Brain pericyte (primary cell): Measurements from ENCODE around the gene ALDH3B2.
"Not testable (repeated sequence)": the region's sequence is repeated elsewhere in the genome, so short reads cannot be mapped to it uniquely, and the experiment has no call there.

ENCODE experiments used
- DNase-seq: peaks from one replicate; pipeline ENCODE4 v3.0.0-alpha.2; 2012; ENCODE audit warnings: low read depth, low spot score

The ALDH3B2 gene

GRCh38 chr11:67662835-67663531 lies 11.4 kb downstream of the ALDH3B2 start:
- no peak for DNase-seq

DNA sequence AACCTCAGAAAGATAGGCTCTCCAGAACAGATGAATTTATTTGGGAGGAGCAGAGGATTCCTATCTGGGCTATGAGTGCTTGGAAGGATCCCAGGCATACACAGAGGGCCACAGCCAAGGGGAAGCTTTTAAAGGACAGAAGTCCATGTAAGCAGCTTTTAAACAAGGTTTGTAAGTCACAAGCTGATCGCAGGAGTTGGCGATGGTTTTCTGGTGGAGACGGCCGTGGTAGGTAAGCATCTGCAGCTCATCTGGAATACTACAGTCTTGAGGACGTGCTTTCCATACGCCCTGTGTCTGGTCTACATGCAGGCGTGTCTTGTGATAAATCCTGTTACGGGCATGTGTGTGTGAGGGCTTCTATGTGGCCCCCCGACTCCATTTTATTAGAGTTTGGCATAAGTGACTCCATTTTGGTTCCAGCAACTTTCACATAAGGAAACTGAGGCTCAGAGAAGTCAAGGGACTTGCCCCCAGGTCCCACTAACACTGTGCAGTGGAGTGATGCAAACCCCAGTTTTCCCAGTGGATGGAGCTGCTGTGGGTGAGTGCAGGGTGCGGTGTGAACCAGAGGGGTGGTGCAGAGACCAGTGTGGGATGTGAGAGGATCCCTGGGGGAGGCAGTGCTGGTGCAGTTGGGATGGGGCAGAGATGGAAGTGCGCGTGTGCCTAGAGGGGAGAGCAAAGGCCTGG lies 12.1 kb downstream of the ALDH3B2 start:
- no peak for DNase-seq

GRCh38 chr11:67660752-67661151 lies 13.7 kb downstream of the ALDH3B2 start:
- not testable (repeated sequence) for DNase-seq

DNA sequence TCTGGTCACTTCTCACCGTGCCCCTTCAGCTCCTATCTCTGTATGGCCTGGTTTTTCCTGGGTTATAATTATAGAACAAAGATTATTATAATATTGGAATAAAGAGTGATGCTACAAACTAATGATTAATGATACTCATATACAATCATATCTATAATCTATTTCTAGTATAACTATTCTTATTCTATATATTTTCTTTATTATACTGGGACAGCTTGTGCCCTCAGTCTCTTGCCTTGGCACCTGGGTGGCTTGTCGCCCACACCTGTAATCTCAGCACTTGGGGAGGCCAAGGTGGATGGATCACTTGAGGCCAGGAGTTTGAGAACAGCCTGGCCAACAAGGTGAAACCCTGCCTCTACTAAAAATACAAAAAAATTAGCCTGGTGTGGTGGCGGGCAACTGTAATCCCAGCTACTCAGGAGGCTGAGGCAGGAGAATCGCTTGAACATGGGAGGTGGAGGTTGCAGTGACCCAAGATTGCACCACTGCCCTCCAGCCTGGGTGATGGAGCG lies 14.7 kb downstream of the ALDH3B2 start:
- not testable (repeated sequence) for DNase-seq

- no peak for DNase-seq
These were observed 17.1 kb downstream of the ALDH3B2 start for GRCh38 chr11:67657300-67657699.

- no peak for DNase-seq
These were observed 18.0 kb downstream of the ALDH3B2 start for GRCh38 chr11:67656278-67656922.

GRCh38 chr11:67654225-67654624 lies 20.2 kb downstream of the ALDH3B2 start:
- no peak for DNase-seq

DNA sequence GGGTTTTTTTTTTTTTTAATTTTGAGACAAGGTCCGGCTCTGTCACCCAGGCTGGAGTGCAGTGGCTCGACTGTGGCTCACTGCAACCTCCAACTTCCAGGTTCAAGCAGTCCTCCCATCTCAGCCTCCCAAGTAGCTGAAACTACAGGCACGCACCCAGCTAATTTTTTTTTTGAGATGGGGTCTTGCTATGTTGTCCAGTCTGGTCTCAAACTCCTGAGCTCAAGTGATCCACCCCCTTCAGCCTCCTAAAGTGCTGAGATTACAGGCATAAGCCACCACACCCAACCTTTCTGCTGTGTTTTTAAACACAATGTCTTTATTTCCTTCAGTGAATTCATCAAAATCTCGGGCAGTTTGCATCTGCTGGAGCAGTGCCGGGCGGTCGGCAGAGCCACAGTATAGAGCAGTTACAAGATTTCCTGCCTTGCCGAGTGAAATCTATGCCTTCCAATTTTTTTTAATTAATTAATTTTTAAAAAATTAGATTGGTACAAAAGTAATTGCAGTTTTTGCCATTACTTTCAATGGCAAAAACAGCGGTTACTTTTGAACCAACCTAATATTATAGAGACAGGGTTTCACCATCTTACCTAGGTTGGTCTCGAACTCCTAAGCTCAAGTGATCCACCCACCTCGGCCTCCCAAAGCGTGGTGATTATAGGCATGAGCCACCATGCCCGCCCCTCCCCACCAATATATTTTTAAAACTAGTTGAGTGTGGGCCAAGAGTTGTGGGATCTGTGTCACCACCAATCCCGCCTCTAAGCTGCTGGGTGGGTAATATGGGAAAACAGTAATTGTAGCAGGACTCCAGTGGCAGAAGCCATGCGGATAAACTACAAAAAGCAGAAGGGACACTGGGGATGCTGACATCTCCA lies 21.2 kb downstream of the ALDH3B2 start:
- no peak for DNase-seq

GRCh38 chr11:67651976-67652781 lies 22.2 kb downstream of the ALDH3B2 start:
- no peak for DNase-seq

GRCh38 chr11:67649634-67650510 lies 24.6 kb downstream of the ALDH3B2 start:
- DNase-seq, result no peak

- no peak for DNase-seq
These were observed 25.4 kb downstream of the ALDH3B2 start for GRCh38 chr11:67648796-67649613.

- no peak for DNase-seq
These were observed 26.2 kb downstream of the ALDH3B2 start for GRCh38 chr11:67648140-67648795.

DNA sequence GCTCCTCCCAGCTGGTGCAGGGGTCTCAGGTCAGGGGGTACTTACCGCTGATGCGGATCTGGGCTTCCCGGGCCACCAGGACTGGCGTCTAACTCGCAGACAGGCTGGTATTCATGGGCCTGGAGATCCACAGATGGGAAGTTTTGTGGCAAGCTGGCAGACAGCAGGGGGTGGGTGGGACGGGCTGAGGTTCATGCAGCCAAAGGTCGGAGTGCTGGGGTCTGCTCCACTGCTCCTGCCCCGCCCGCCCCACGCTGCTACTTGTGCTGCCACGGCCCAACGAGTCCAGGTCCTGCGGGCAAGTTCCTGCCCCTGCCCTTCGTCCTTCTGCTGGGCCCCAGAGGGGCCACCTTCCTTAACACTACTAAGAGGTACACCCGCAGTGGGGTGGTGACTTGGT lies 27.0 kb downstream of the ALDH3B2 start:
- DNase-seq, result no peak

- DNase-seq, result no peak
These were observed 27.7 kb downstream of the ALDH3B2 start for GRCh38 chr11:67646535-67647336.

- DNase-seq, result no peak
These were observed 28.6 kb downstream of the ALDH3B2 start for GRCh38 chr11:67645521-67646461.
